T-helper 1 cell treated with Interleukin-12 subunit alpha and Interleukin-12 subunit beta and Interleukin-4 antibody, amounts not matched to agents 30 μg/mL and 1 μg/mL, for 36 hours (primary cell): ENCODE results near the gene MOCS2.

Source experiments
- H3K27ac Mint-ChIP-seq: one replicate; pipeline ENCODE4 v1.8.0; 2021; ENCODE audit warnings: mild to moderate bottlenecking, mixed read lengths
- H3K27me3 Mint-ChIP-seq: one replicate; pipeline ENCODE4 v1.8.0; 2021; ENCODE audit warnings: low read depth, mixed read lengths
- H3K36me3 Mint-ChIP-seq: one replicate; pipeline ENCODE4 v1.8.0; 2021; ENCODE audit warnings: low read depth, mixed read lengths
- H3K4me1 Mint-ChIP-seq: one replicate; pipeline ENCODE4 v1.8.0; 2021; ENCODE audit warnings: low read depth, mixed read lengths
- H3K4me3 Mint-ChIP-seq: one replicate; pipeline ENCODE4 v1.8.0; 2021; ENCODE audit warnings: mild to moderate bottlenecking, moderate library complexity, mixed read lengths
- H3K9me3 Mint-ChIP-seq: one replicate; pipeline ENCODE4 v1.8.0; 2021; ENCODE audit warnings: mixed read lengths

The MOCS2 gene

DNA sequence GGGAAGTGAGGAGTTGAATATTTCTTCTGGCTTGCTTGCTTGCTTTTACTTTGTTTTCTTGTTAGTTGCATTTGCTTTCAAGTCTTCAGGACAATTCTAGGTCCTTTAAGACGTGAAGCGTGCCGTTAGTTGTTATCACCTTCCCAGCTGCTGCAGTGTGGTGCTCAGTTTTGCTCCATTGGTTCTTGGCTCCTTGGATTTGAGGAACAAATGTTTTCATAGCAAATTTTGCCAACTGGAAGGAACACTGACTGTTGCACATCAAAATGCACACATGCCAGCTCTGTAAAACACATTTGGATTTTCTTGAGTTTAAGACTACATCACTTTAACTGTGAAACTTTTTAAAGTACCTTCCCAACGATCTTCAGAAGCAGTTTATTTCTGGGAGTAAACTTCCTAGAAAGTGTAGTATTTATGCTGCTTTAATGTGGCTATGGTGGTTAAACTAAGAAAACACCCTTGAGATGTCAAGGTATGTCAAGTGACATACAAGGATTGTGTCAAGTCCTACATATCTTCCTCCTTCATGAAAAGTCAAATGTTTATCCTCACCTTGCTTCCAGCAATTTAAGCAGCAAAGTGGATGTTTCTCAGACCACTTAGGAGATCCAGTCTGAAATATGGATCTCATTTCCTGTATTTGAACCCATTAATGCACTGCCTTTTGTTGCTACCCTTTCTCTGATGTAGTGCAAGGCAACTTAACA, 24.9 kb downstream of the MOCS2 start:
- Mint-ChIP-seq H3K4me1 (peaks cover 61% of the 10 kb centered on the region), H3K9me3 (no peaks in the 10 kb centered on the region), H3K27me3 (peaks cover 4% of the 10 kb centered on the region), H3K36me3 (peaks cover 38% of the 10 kb centered on the region), H3K27ac (peak overlapping the region; percentile 42), H3K4me3 (peak overlapping the region; percentile 49)

DNA sequence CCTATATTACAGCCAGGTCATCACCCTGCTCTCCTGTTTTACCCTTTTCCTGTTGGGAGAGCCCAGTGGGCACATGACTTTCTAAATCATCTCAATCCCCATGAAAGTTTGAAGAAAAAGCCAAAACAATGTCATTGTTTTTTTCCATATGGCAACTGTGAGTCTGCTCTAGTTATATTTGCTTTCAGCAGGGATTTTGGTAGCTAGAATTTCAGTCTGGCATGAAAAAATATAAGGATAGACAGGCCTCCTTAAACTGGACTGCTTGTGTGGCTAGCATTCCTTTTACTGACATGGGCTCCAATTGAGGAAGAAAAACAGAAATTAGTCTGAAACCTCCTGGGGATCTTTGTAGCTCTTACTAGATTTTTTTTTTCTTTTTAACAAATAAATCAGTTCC, 25.6 kb downstream of the MOCS2 start:
- no peaks in the 10 kb centered on the region for H3K9me3 Mint-ChIP-seq
- no peaks in the 10 kb centered on the region for H3K27me3 Mint-ChIP-seq
- no peak overlapping the region for H3K27ac Mint-ChIP-seq
- H3K4me3 Mint-ChIP-seq: peak overlapping the region; percentile 49
- peaks cover 54% of the 10 kb centered on the region for H3K4me1 Mint-ChIP-seq
- H3K36me3 Mint-ChIP-seq: peaks cover 36% of the 10 kb centered on the region

DNA sequence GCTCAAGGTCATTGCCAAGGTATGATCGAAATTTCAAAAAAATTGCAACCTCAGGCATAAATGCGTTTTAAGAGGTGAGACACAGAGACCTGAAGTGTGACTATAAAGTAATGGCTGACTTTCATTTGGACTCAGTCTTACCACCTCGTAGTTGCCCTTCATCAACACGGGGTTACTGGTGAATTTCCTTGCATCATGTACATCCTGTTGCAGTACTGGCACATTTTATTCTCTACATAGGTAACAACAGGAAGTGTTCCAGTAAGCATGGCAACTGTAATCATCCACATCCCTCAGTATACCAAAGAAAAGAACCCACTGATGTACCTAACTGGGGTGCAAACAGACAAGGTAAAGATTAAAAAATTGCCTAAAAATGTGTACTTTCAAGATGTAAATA, 29.3 kb downstream of the MOCS2 start:
- Mint-ChIP-seq H3K27ac (peak overlapping the region; percentile 65), H3K27me3 (no peaks in the 10 kb centered on the region), H3K4me3 (no peak overlapping the region), H3K9me3 (no peaks in the 10 kb centered on the region), H3K36me3 (peaks cover 45% of the 10 kb centered on the region), H3K4me1 (peaks cover 41% of the 10 kb centered on the region)

DNA sequence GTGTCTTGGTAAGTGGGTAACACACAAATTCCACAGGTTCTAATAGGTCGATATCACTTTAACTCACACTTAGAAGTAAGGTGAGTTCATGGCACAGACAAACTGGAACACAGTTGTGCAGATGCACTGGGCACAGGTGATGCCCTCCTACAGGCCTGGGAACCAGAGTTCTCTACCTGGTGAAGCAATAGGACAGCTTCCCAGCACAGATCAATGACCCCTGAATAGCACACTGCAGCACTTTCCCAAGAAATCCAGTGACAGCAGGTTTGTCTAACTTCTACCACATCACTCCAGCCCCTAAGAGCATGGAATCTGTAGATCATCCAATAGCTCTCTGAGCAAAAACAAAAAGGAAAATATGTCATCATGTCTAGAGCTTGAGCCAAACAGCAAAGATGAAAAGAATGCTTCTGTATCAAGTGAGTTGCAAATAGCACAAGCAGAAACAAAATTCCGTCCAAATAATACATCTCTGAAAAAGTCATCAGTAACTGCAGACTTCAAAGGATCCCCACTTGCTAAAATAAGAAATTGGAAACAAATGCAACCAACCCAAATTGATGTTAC, 33.5 kb downstream of the MOCS2 start:
- Mint-ChIP-seq H3K4me1 (peaks cover 23% of the 10 kb centered on the region), H3K4me3 (no peak overlapping the region), H3K36me3 (peaks cover 57% of the 10 kb centered on the region), H3K27me3 (peaks cover 7% of the 10 kb centered on the region), H3K27ac (no peak overlapping the region), H3K9me3 (no peaks in the 10 kb centered on the region)

DNA sequence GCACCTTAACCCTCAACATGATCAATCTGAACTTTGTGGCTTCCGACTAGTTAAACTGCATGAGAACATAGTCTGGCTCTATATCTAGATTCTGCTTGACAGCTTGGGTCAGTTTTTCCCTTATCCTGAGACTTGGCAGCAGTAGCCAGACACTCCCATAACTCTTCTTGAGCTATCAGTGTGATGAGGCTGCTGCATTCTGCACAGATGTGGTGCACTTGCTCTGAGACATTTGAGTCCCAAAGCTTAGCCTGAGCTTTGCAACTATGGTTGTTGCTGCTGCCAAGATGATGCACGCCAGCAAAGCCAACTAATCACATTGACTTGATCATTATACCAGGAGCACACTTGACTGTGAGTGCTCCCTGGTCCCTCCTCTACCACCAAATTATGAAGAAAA, 36.2 kb downstream of the MOCS2 start:
- Mint-ChIP-seq H3K27me3 (peaks cover 7% of the 10 kb centered on the region), H3K36me3 (peaks cover 46% of the 10 kb centered on the region), H3K27ac (no peak overlapping the region), H3K4me3 (no peak overlapping the region), H3K4me1 (peaks cover 25% of the 10 kb centered on the region), H3K9me3 (no peaks in the 10 kb centered on the region)

DNA sequence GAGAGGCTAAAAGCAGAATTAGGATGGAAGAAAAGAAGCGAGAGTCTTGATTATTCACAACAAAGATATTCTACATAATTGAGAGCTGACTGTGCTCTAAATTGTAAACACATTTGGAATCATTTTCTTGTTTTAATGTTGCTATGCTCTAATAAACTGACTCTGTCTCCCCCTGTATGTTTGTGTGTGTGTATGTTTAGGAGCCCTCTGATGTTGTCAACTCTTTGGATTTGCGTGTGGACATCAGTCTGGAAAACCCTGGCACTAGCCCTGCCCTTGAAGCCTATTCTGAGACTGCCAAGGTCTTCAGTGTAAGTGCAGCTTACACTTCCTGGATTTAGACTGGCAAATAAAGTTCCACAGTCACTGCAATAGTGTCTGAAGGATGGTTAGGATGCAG, 37.8 kb downstream of the MOCS2 start:
- peaks cover 48% of the 10 kb centered on the region for H3K36me3 Mint-ChIP-seq

DNA sequence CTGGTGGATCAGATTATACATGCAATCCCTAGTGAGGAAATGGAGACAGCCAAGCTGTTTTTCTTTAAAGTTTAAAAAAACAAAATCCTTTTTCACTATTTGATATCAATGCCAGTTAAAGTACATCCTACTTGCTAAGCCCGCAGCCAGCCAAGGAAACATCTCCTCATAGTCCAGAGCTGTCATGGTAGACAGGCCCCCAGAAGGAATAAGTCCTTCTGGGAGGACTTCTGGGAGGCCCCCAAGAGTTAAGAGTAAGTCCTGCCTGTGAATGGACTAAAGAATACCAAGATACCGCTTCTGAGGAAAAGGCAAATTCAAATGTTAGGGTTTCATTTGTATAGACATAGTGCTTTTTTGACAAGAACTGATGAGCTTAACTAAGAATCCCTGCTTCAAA, 38.3 kb downstream of the MOCS2 start:
- Mint-ChIP-seq H3K27me3 (peaks cover 7% of the 10 kb centered on the region), H3K4me1 (peaks cover 35% of the 10 kb centered on the region), H3K27ac (peak overlapping the region; percentile 41), H3K4me3 (no peak overlapping the region), H3K9me3 (no peaks in the 10 kb centered on the region), H3K36me3 (peaks cover 47% of the 10 kb centered on the region)

More for the DNA sequence above, 37.8 kb downstream of the MOCS2 start:
- Mint-ChIP-seq H3K4me3 (no peak overlapping the region), H3K27ac (no peak overlapping the region), H3K27me3 (peaks cover 7% of the 10 kb centered on the region), H3K9me3 (no peaks in the 10 kb centered on the region), H3K4me1 (peaks cover 35% of the 10 kb centered on the region)

DNA sequence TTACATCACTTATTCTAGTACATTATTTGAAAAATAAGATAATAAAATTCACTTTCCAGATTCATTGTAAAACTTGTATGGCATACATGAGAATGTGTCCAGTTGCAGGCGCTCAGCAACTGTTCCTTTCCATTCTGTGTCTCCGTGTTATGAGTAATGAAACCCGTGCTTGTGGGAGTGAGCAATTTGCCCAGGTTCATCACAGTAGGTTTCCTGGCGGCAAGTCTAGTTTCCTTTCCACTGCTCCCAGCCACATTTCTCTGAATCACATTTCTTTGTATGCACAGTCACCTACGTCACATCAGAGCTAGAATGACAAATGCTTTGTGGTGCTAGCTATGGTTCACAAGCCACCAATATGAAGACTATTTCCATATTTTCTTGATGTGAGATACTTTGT, 39.9 kb downstream of the MOCS2 start:
- H3K27ac Mint-ChIP-seq: peak overlapping the region; percentile 78
- H3K36me3 Mint-ChIP-seq: peaks cover 38% of the 10 kb centered on the region
- H3K9me3 Mint-ChIP-seq: no peaks in the 10 kb centered on the region
- peaks cover 35% of the 10 kb centered on the region for H3K4me1 Mint-ChIP-seq
- peaks cover 11% of the 10 kb centered on the region for H3K27me3 Mint-ChIP-seq
- peak overlapping the region; percentile 15 for H3K4me3 Mint-ChIP-seq

DNA sequence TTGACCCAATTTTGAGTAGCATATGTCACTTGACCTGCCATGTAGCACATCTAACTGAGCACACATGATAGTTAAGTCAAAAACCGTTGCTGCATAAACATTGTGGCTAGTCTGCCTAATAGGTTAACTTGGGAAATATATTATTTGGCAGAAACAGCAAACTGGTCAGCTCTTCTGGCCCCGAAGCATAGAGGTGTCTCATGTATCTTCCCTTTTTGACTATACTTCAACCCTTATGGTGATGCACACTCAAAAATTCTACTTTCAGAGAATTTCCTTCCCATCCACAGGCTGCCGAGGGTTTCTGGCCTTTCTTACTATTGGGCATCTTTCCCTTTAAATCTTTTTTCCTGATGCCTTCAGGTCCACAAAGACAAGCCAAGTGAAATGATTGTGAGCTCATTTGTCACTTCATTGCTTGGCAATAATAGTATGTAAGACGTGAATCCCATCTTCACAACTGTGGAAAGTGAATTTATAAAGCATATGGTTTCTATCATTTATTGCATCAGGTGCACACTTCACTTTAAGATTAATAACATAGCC, 41.2 kb downstream of the MOCS2 start:
- H3K36me3 Mint-ChIP-seq: peaks cover 31% of the 10 kb centered on the region
- H3K4me1 Mint-ChIP-seq: peaks cover 34% of the 10 kb centered on the region
- H3K9me3 Mint-ChIP-seq: no peaks in the 10 kb centered on the region
- H3K4me3 Mint-ChIP-seq: no peak overlapping the region
- no peak overlapping the region for H3K27ac Mint-ChIP-seq
- peaks cover 9% of the 10 kb centered on the region for H3K27me3 Mint-ChIP-seq

DNA sequence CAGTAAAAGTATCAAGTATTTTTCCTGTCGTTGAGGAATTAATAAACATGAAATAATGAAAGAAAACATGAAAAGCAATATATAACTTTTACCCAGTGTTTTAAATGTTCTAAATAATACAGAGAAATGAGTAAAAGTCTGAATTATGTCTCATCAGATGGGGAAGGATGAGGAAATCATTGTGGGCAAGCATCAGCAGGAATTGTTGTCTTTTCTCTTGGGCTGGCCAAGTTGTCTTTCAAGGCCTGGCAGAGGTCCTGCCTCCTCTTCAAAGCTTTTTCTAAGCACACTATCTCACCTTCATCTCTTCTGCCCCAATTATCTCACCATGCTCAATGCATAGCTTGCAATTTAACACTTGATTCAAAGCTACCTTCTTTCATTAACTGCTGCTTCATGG, 41.9 kb downstream of the MOCS2 start:
- Mint-ChIP-seq H3K27ac (no peak overlapping the region), H3K4me3 (no peak overlapping the region)

DNA sequence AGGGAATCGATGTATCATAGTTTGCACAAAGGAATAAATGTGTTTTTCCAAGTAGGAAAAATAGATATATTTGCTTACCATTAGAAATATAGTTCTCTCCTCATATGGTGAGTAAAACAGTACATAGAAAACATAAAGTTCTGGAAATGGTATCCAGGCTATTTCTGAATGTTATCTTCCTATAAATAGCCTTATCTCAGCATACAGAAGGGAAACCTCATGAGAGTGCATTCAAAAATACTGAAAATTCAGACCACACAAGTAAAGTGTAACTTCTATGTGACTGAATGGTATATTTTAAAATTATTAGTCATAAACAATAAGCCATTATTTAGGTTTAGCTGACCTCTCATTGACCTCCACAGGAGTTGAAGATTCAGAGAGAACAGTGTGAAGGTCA, 43.5 kb downstream of the MOCS2 start:
- Mint-ChIP-seq H3K9me3 (no peaks in the 10 kb centered on the region), H3K36me3 (peaks cover 28% of the 10 kb centered on the region), H3K4me1 (peaks cover 23% of the 10 kb centered on the region), H3K4me3 (no peak overlapping the region), H3K27ac (no peak overlapping the region), H3K27me3 (peaks cover 4% of the 10 kb centered on the region)

More for the DNA sequence above, 41.9 kb downstream of the MOCS2 start:
- Mint-ChIP-seq H3K36me3 (peaks cover 27% of the 10 kb centered on the region), H3K9me3 (no peaks in the 10 kb centered on the region), H3K4me1 (peaks cover 29% of the 10 kb centered on the region), H3K27me3 (peaks cover 4% of the 10 kb centered on the region)

DNA sequence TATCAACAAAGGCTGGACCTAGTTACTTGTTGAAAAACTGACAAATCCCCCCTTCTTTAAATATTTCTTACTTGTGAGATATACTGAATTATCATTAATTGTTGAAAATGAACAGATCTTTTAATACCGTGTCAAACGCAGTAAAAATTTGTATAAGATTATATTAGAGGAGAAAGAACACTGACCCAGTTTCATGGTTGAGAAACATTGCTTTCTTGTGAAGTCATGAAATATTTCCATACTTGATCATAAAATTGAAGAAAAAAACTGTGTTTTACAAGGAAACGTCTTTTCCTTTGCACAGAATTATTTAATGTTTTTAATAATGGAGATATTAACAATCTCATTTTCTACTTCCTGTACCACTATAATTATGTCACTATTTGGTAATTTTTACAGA, 45.8 kb downstream of the MOCS2 start:
- Mint-ChIP-seq H3K4me3 (no peak overlapping the region), H3K27ac (no peak overlapping the region), H3K4me1 (peaks cover 11% of the 10 kb centered on the region), H3K9me3 (no peaks in the 10 kb centered on the region), H3K36me3 (peaks cover 31% of the 10 kb centered on the region), H3K27me3 (peaks cover 4% of the 10 kb centered on the region)

DNA sequence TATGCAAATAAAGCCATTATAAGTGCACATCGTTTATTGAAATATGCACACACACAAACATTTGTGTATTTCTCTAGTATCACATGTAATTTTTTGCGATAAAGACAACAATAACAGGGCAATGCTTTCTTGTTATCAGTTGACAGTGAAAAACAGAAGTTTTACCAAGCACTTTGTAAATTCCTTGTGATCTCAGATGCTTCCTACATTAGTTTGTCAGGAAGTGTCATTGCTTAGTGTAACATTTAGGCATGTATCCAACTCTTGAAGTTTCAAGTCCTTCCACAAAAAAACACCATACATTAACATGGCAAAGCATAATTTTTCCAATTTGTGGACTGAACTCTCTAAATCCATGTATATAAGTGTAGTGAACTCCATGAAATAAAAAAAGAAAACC, 46.4 kb downstream of the MOCS2 start:
- Mint-ChIP-seq H3K9me3 (no peaks in the 10 kb centered on the region), H3K36me3 (peaks cover 36% of the 10 kb centered on the region)

DNA sequence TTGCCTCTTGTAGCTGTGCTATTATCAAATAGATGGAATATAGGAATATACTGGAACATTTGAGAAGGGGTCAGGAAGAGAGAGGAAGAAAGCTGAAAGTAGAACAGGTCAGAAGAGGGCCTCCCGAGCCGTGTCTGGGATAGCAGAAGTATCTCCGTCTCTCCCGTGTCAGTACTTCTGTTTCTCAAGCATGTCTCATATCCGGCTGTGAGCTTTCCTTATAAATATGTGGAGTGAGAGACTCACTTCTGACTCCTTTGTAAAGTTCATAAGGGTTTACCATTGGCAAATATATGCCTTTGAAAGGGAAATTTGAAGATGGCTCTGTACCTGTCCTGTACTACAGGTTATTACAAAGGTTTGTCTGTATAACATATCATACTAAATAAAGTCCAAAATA, 50.3 kb downstream of the MOCS2 start:
- Mint-ChIP-seq H3K4me3 (no peak overlapping the region), H3K27ac (no peak overlapping the region), H3K36me3 (peaks cover 26% of the 10 kb centered on the region), H3K4me1 (no peaks in the 10 kb centered on the region), H3K9me3 (no peaks in the 10 kb centered on the region), H3K27me3 (no peaks in the 10 kb centered on the region)

More for the DNA sequence above, 46.4 kb downstream of the MOCS2 start:
- Mint-ChIP-seq H3K4me3 (no peak overlapping the region), H3K4me1 (peaks cover 11% of the 10 kb centered on the region), H3K27ac (no peak overlapping the region), H3K27me3 (peaks cover 4% of the 10 kb centered on the region)

DNA sequence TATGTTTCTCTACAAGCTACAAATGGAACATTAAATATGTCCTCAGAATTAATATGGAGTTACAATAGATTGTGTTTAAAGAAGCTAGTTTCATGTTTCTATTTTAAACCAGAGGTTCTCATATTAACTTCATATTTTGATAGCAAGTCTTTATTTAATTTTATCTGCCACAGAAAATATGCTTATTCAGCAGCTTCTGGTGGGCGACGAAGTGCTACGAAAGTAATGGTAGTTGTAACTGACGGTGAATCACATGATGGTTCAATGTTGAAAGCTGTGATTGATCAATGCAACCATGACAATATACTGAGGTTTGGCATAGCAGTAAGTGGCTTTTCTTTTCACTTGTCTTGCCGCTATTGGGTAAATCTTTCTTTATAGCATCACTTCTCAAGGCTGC, 54.2 kb downstream of the MOCS2 start:
- H3K27ac Mint-ChIP-seq: no peak overlapping the region
- H3K4me1 Mint-ChIP-seq: no peaks in the 10 kb centered on the region
- no peak overlapping the region for H3K4me3 Mint-ChIP-seq
- no peaks in the 10 kb centered on the region for H3K9me3 Mint-ChIP-seq
- H3K27me3 Mint-ChIP-seq: no peaks in the 10 kb centered on the region
- peaks cover 23% of the 10 kb centered on the region for H3K36me3 Mint-ChIP-seq
